SHP77 treated with DMSO at 0.1 percent for 48 hours (cell line): ENCODE results near the gene FOXO6.
"Not testable (repeated sequence)": the region's sequence is repeated elsewhere in the genome, so short reads cannot be mapped to it uniquely, and the experiment has no call there.

Experiments
- DNase-seq: peaks from one replicate; lab custom pipeline; 2025; lab: John Stamatoyannopoulos, UW

The FOXO6 gene

DNA sequence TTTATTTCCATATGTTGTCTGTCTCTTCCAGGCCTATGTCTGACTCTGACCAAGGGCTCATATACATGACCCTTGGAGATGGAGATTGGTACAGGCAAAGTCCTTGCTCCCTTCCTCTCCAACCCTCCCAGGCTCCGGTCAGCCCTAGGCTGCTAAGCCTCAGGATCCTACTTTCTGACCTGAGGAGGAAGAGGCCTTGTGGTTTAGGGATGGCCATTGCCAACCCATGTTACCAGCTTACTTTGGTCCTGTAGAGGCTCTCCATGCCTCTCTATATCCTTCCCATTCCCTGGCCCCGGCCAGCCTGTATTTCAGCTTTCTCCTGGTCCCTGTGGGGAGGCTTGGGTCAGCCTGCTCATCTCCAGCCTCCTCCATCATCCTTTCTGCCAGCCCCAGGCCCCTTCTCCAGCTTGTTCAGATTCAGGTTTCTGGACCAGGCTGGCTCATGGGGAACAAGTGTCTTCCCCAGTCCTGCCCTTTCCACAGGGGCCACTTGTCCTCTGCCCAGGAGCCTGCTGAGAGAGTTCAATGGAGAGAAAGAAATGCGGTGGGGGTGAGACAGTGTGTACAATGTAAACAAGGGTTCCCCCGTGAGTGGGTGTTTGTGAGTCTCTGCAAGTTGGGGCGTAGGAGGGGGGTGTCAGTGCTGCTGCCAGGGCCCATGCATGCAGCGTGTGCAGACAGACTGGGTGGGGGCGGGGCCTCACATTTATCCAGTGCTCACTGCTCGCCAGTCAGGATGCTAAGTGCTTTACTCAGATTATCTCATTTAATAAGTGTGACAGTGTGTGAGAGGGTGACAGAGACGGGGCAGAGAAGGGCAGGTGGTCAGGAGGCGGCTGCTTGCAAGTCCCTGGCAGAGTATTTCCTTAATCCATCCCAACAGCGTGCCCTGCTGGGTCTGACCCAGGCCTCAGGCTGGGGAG is 31.3 kb upstream of the FOXO6 start:
- DNase-seq: no peak

DNA sequence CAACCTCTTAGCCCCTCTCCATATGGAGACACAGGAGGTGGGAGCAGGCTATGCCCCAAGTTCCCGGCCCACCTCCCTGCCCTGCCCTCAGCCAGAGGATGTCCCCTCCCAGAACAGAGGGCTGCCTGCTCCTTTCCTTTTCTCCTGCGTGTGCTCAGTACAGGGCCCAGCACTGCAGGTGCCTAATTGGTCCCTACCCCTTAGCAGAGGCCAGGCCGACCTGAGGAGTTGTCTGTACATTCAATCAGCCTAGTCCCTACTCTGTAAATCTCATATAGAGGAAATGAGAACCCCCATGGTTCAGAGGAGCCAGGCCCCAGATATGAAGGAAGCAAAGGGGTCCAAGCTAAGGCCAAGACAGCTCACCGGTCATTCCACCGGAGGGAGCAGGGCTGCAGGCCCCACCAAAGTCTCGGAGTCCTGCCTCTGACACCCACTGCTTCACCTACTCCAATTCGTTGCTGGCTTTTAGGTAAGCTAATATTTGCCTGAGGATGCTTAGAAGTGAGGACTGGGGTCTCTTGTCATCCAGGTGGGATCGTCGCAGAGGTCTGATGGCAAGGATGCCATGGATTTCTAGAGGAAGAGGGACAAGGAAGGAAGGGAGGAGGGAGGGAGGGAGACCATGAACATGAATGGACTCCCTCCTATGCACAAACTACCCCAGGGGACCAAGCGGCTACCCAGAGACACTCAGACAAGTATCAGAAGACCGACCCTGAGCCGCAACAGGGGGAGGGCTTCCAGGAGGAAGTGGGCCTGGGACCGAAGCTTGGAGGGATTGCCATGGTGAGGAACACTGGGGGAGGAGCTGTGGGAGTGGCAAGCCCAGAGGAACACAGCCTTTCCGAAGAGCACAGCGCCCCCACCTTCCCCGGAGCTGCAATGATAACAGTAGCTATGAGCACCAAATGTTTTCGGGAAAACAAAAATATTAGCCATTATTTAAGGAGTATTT is 30.4 kb upstream of the FOXO6 start:
- no peak for DNase-seq

DNA sequence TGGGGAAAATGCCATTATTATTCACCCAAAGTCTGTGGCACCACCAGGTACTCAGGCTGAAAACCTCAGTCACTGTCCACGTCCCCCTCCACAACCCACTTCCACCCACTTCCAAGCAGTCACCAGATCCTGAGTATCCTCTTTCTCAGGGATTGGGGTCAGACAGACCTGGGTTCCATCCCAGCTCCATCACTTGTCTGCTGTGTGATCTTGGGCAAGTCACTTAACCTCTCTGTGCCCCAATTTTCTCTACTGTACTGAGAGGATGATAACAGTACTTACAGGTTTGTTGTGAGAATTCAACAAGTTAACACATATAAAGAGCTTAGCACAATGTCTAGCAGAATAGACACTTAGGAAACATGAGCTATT is 29.7 kb upstream of the FOXO6 start:
- no peak for DNase-seq

- DNase-seq: not testable (repeated sequence)
Observed at GRCh38 chr1:41332161-41332560, 29.1 kb upstream of the FOXO6 start.

- no peak for DNase-seq
Observed at GRCh38 chr1:41333146-41333784, 28.0 kb upstream of the FOXO6 start.

DNA sequence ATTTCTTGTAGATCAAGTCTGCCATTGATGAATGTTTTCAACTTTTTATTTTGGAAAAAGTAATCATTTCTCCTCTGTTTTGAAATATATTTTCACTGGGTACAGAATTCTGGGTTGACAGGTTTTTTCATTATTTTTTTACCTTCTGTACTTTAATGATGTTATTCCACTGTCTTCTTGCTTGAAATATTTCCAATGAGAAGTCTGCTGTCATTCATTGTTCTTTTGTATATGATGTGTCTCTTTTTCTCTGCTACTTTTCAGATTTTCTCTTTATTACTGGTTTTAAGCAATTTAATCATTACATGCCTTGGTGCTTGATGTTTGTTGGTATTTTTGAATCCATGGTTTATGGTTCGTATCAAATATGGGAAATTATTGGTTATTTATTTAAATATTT is 22.4 kb upstream of the FOXO6 start:
- DNase-seq: no peak

DNA sequence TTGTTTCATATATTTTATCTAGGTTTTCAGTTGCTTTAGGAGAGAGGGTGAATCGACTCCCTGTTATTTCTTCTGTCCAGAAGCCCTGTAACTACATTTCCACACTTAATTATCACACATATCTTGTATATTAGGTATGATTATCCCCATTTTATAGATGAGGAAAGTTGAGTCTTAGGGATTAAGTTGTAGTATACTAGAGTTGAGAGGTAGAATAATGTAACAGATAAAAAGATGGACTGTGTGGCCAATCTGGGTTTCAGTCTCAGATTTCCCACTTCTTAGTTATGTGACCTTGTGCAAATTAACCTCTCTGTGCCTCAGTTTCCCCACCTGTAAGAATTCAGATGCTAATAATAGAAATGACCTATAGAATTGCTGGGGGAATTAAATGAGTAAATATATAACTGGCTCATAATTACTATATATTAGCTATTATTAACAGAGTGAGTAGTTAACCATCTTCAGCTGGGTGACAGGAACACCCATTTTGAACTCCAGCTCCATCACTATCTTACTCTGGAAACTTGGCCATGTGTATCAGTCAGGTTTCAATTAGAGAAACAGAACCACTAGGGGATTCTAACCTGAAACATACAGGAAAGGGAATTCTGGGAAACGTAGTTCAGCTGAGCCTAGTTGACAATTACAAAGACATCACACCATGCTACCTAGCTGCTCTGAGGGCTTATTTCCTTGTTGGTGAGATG is 20.4 kb upstream of the FOXO6 start:
- no peak for DNase-seq

- DNase-seq: no peak
Observed at GRCh38 chr1:41341365-41341683, 19.9 kb upstream of the FOXO6 start.

- no peak for DNase-seq
Observed at GRCh38 chr1:41341772-41342562, 19.3 kb upstream of the FOXO6 start.

GRCh38 chr1:41342774-41343355 is 18.4 kb upstream of the FOXO6 start:
- DNase-seq: no peak

GRCh38 chr1:41343790-41344699 is 17.2 kb upstream of the FOXO6 start:
- DNase-seq: no peak

DNA sequence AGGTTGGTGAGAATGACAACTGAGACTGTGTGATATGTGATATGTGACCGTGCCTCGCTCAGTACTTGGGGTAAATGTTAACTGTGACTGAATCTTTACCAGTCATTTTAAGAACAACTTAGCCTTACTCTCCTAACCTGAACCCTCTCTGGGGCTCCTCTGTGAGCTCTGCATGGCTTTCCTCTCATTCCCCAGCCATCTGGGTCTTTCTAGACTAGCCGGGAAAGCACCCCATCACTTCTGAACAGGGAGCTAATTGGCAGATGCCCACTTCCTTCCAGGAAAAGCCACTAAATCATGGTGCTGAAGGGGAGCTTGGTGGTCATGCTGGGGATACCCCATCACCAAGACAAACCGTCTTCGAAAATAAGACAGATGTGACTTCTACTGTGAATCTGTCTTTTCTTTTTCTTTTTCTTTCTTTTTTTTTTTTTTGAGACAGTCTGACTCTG is 16.5 kb upstream of the FOXO6 start:
- no peak for DNase-seq

GRCh38 chr1:41345434-41346075 is 15.7 kb upstream of the FOXO6 start:
- no peak for DNase-seq

- no peak for DNase-seq
Observed at GRCh38 chr1:41347276-41347675, 14.0 kb upstream of the FOXO6 start.

- no peak for DNase-seq
Observed at GRCh38 chr1:41348394-41348793, 12.8 kb upstream of the FOXO6 start.

GRCh38 chr1:41349361-41350054 is 11.7 kb upstream of the FOXO6 start:
- DNase-seq: no peak

- DNase-seq: no peak
Observed at GRCh38 chr1:41350055-41350378, 11.2 kb upstream of the FOXO6 start.
